ENCODE results near the gene FAM13A.

Gene FAM13A

GRCh38 chr4:89049853-89050252, 7.1 kb downstream of the FAM13A start:
- H3K4me3 ChIP-seq (ENCODE audit: insufficient read depth, low read length, poor library complexity, severe bottlenecking) = no peak overlapping the region
- TF ChIP-seq EZH2phosphoT487 (conservative IDR thresholded peaks at IDR 0.05; ENCODE audit: low read length) (no peak), CTCF (IDR thresholded peaks at IDR 0.05; ENCODE audit: insufficient read depth, low read length, poor library complexity, severe bottlenecking) (no peak)
- no peaks in the 10 kb centered on the region for H3K9me3 ChIP-seq (ENCODE audit: insufficient read depth, low read length)
- no peaks in the 10 kb centered on the region for H3K27me3 ChIP-seq (ENCODE audit: low read length)
- H3K9ac ChIP-seq (ENCODE audit: low read length) = no peak overlapping the region
- H4K20me1 ChIP-seq (ENCODE audit: low read depth, low read length) = no peaks in the 10 kb centered on the region
- H2AFZ ChIP-seq (ENCODE audit: low read depth, low read length, severe bottlenecking) = no peak overlapping the region
- no peaks in the 10 kb centered on the region for H3K9me2 ChIP-seq (replicated peaks; ENCODE audit: insufficient read depth, low read length)
- no peaks in the 10 kb centered on the region for H3K36me3 ChIP-seq (ENCODE audit: low read length)
- H3F3A ChIP-seq (ENCODE audit: insufficient read depth) = no peaks in the 10 kb centered on the region
- H3K79me2 ChIP-seq (ENCODE audit: insufficient read depth, low read length) = no peaks in the 10 kb centered on the region
- no peak overlapping the region for H3K4me2 ChIP-seq (ENCODE audit: low read depth, low read length, poor library complexity, severe bottlenecking)
- no peak overlapping the region for H3K27ac ChIP-seq (ENCODE audit: low read depth, low read length)

GRCh38 chr4:89048906-89049601, 7.9 kb downstream of the FAM13A start:
- Histone ChIP-seq H4K20me1 (ENCODE audit: low read depth, low read length) (no peaks in the 10 kb centered on the region), H3K79me2 (ENCODE audit: insufficient read depth, low read length) (no peaks in the 10 kb centered on the region), H3K4me3 (ENCODE audit: insufficient read depth, low read length, poor library complexity, severe bottlenecking) (no peak overlapping the region), H3K9ac (ENCODE audit: low read length) (no peak overlapping the region), H3K27ac (ENCODE audit: low read depth, low read length) (no peak overlapping the region), H3K36me3 (ENCODE audit: low read length) (no peaks in the 10 kb centered on the region), H3K9me2 (replicated peaks; ENCODE audit: insufficient read depth, low read length) (no peaks in the 10 kb centered on the region), H2AFZ (ENCODE audit: low read depth, low read length, severe bottlenecking) (no peak overlapping the region), H3K27me3 (ENCODE audit: low read length) (no peaks in the 10 kb centered on the region), H3K9me3 (ENCODE audit: insufficient read depth, low read length) (no peaks in the 10 kb centered on the region), H3F3A (ENCODE audit: insufficient read depth) (no peaks in the 10 kb centered on the region), H3K4me2 (ENCODE audit: low read depth, low read length, poor library complexity, severe bottlenecking) (no peak overlapping the region)
- TF ChIP-seq CTCF (IDR thresholded peaks at IDR 0.05; ENCODE audit: insufficient read depth, low read length, poor library complexity, severe bottlenecking) (no peak), EZH2phosphoT487 (conservative IDR thresholded peaks at IDR 0.05; ENCODE audit: low read length) (no peak)

- Histone ChIP-seq H3K9me3 (ENCODE audit: insufficient read depth, low read length) (no peaks in the 10 kb centered on the region), H3K4me3 (ENCODE audit: insufficient read depth, low read length, poor library complexity, severe bottlenecking) (no peak overlapping the region), H3K27ac (ENCODE audit: low read depth, low read length) (no peak overlapping the region), H3K9me2 (replicated peaks; ENCODE audit: insufficient read depth, low read length) (no peaks in the 10 kb centered on the region), H3K9ac (ENCODE audit: low read length) (no peak overlapping the region), H3F3A (ENCODE audit: insufficient read depth) (no peaks in the 10 kb centered on the region), H2AFZ (ENCODE audit: low read depth, low read length, severe bottlenecking) (no peak overlapping the region), H4K20me1 (ENCODE audit: low read depth, low read length) (no peaks in the 10 kb centered on the region), H3K27me3 (ENCODE audit: low read length) (no peaks in the 10 kb centered on the region), H3K36me3 (ENCODE audit: low read length) (no peaks in the 10 kb centered on the region), H3K4me2 (ENCODE audit: low read depth, low read length, poor library complexity, severe bottlenecking) (no peak overlapping the region), H3K79me2 (ENCODE audit: insufficient read depth, low read length) (no peaks in the 10 kb centered on the region)
- TF ChIP-seq EZH2phosphoT487 (conservative IDR thresholded peaks at IDR 0.05; ENCODE audit: low read length) (no peak), CTCF (IDR thresholded peaks at IDR 0.05; ENCODE audit: insufficient read depth, low read length, poor library complexity, severe bottlenecking) (no peak)
Measured at GRCh38 chr4:89044147-89044900, 12.7 kb downstream of the FAM13A start.
